NT2/D1 (cell line): ENCODE data around the gene GNAI1.

ENCODE experiments used
- SUZ12 ChIP-seq: IDR thresholded peaks from 2 replicates; pipeline ENCODE4 v1.6.1; 2011; ENCODE audit not compliant: insufficient read length, insufficient read depth; ENCODE audit errors: extremely low read depth
- YY1 ChIP-seq: IDR thresholded peaks from 2 replicates; pipeline ENCODE4 v1.6.1; 2011; ENCODE audit not compliant: insufficient read length, insufficient read depth
- ZNF274 ChIP-seq: IDR thresholded peaks from 2 replicates; pipeline ENCODE4 v1.6.1; 2011; ENCODE audit warnings: mild to moderate bottlenecking, low read depth, low read length

- no peak for TF ChIP-seq YY1
- TF ChIP-seq ZNF274 = no peak
- no peak for TF ChIP-seq SUZ12
Measured at GRCh38 chr7:80146545-80147182, 12.0 kb downstream of the GNAI1 start.
